GM23338 (cell line): ENCODE results near the gene SLC36A2. TPM values are rescaled to one million over a fixed set of nuclear protein-coding genes. Genes with fewer than 3 reads are reported as not detected.

ENCODE experiments used
- ATAC-seq: fragments of 200-7000 bp; cut with Tn5 transposase; 3 replicates; pipeline ENCODE4 v1.9.1; 2020
- DNase-seq: peaks from one replicate; pipeline ENCODE4 v3.0.0-alpha.2; 2015; ENCODE audit warnings: low spot score
- H2AFZ ChIP-seq: fragments of 200-600 bp; sonication (generic); 2 replicates; pipeline ENCODE4 v1.8.0; 2016; ENCODE audit warnings: antibody characterized with exemption, mild to moderate bottlenecking, moderate library complexity
- H3F3A ChIP-seq: fragments of 200-600 bp; sonication (generic); replicated peaks from 2 replicates; pipeline ENCODE4 v1.8.0; 2017; ENCODE audit warnings: antibody characterized with exemption, mixed run types, low read depth
- H3K27ac ChIP-seq: fragments of 200-600 bp; sonication (generic); 2 replicates; pipeline ENCODE4 v1.6.1; 2016; ENCODE audit warnings: low read depth
- H3K27me3 ChIP-seq: fragments of 200-600 bp; sonication (generic); 2 replicates; pipeline ENCODE4 v1.8.0; 2016; ENCODE audit warnings: mild to moderate bottlenecking, mixed run types, moderate library complexity; ENCODE audit not compliant: insufficient read depth
- H3K36me3 ChIP-seq: fragments of 200-600 bp; sonication (generic); 2 replicates; pipeline ENCODE4 v1.8.0; 2016; ENCODE audit warnings: mild to moderate bottlenecking; ENCODE audit not compliant: insufficient read depth
- H3K4me1 ChIP-seq: fragments of 200-600 bp; sonication (generic); 2 replicates; pipeline ENCODE4 v1.8.0; 2016; ENCODE audit warnings: mild to moderate bottlenecking, moderate library complexity; ENCODE audit not compliant: insufficient read depth
- H3K4me2 ChIP-seq: fragments of 200-600 bp; sonication (generic); 2 replicates; pipeline ENCODE4 v1.7.1; 2017; ENCODE audit warnings: mixed run types
- H3K4me3 ChIP-seq: fragments of 200-600 bp; sonication (generic); 2 replicates; pipeline ENCODE4 v1.6.1; 2016; ENCODE audit warnings: mixed run types
- H3K79me2 ChIP-seq: fragments of 200-600 bp; sonication (generic); replicated peaks from 2 replicates; pipeline ENCODE4 v1.8.0; 2017; ENCODE audit warnings: mild to moderate bottlenecking; ENCODE audit not compliant: insufficient read depth
- H3K9me2 ChIP-seq: fragments of 200-600 bp; sonication (generic); 2 replicates; pipeline ENCODE4 v1.8.0; 2017; ENCODE audit not compliant: insufficient read depth
- H4K20me1 ChIP-seq: fragments of 200-600 bp; sonication (generic); replicated peaks from 2 replicates; pipeline ENCODE4 v1.8.0; 2017; ENCODE audit warnings: mild to moderate bottlenecking; ENCODE audit not compliant: insufficient read depth
- H3K27ac Mint-ChIP-seq: 2 replicates; pipeline ENCODE4 v1.8.0; 2020; ENCODE audit warnings: inconsistent platforms, mild to moderate bottlenecking, moderate library complexity, mixed read lengths
- H3K27me3 Mint-ChIP-seq: 3 replicates; pipeline ENCODE4 v1.8.0; 2022; ENCODE audit warnings: low read depth, mild to moderate bottlenecking, moderate library complexity, mixed read lengths, inconsistent platforms; ENCODE audit not compliant: insufficient read depth, poor library complexity
- H3K36me3 Mint-ChIP-seq: 3 replicates; pipeline ENCODE4 v1.8.0; 2021; ENCODE audit warnings: low read depth, mild to moderate bottlenecking, inconsistent platforms, moderate library complexity, mixed read lengths
- H3K4me1 Mint-ChIP-seq: 3 replicates; pipeline ENCODE4 v1.8.0; 2020; ENCODE audit warnings: mild to moderate bottlenecking, inconsistent platforms, mixed read lengths
- H3K4me3 Mint-ChIP-seq: 3 replicates; pipeline ENCODE4 v1.8.0; 2021; ENCODE audit warnings: moderate library complexity, mild to moderate bottlenecking, inconsistent platforms, mixed read lengths
- H3K9me3 Mint-ChIP-seq: 3 replicates; pipeline ENCODE4 v1.8.0; 2020; ENCODE audit warnings: moderate library complexity, mild to moderate bottlenecking, inconsistent platforms, mixed read lengths
- CREB1 ChIP-seq: fragments of 250-450 bp; sonication (Bioruptor Pico); IDR thresholded peaks from 2 replicates; pipeline ENCODE4 v1.5.0; 2020; ENCODE audit warnings: low read depth, mild to moderate bottlenecking, moderate library complexity
- EZH2 ChIP-seq: fragments of 200-600 bp; sonication (generic); IDR thresholded peaks from one replicate; pipeline ENCODE4 v1.8.0; 2017; ENCODE audit warnings: antibody characterized with exemption, mild to moderate bottlenecking, low read depth; ENCODE audit not compliant: unreplicated experiment
- EZH2phosphoT487 ChIP-seq: fragments of 200-600 bp; sonication (generic); IDR thresholded peaks from one replicate; pipeline ENCODE4 v1.8.1; 2018; ENCODE audit warnings: antibody characterized with exemption; ENCODE audit not compliant: unreplicated experiment
- JUNB ChIP-seq: IDR thresholded peaks from one replicate; pipeline ENCODE4 v1.6.1; 2016; ENCODE audit warnings: antibody characterized with exemption; ENCODE audit not compliant: unreplicated experiment
- NANOG ChIP-seq: IDR thresholded peaks from 2 replicates; pipeline ENCODE4 v1.6.1; 2016; ENCODE audit warnings: antibody characterized with exemption, borderline replicate concordance
- POLR2AphosphoS5 ChIP-seq: IDR thresholded peaks from 2 replicates; pipeline ENCODE4 v1.6.1; 2016; ENCODE audit warnings: antibody characterized with exemption, low read depth
- STAT1 ChIP-seq: IDR thresholded peaks from one replicate; pipeline ENCODE4 v1.6.1; 2016; ENCODE audit warnings: antibody characterized with exemption; ENCODE audit not compliant: unreplicated experiment
- ZNF114 ChIP-seq: fragments of 250-450 bp; sonication (Bioruptor Pico); IDR thresholded peaks from 2 replicates; pipeline ENCODE4 v1.5.0; 2020; ENCODE audit warnings: mild to moderate bottlenecking, moderate library complexity
- ZNF331 ChIP-seq: fragments of 250-450 bp; sonication (Bioruptor Pico); IDR thresholded peaks from 2 replicates; pipeline ENCODE4 v1.5.0; 2020; ENCODE audit warnings: low read depth, mild to moderate bottlenecking, moderate library complexity
- ZNF462 ChIP-seq: fragments of 250-450 bp; sonication (Bioruptor Pico); IDR thresholded peaks from 2 replicates; pipeline ENCODE4 v1.5.0; 2020; ENCODE audit warnings: mild to moderate bottlenecking, moderate library complexity
- polyA plus RNA-seq: library from polyadenylated mRNA; unstranded; fragments of >200 nt; fragmentation: Nextera tagmentation; extraction: Ambion mirVana; gene quantifications from 2 replicates; pipeline ENCODE4 v1.2.1, GENCODE V29; 2016
- total RNA-seq: library from RNA; depleted of rRNA; stranded (reverse); fragments of >200 nt; shearing (Covaris generic); gene quantifications from 2 replicates; pipeline ENCODE4 v1.2.3, GENCODE V29; 2014
- TF ChIP-seq, protein P1 (sequence below), 2 experiments: fragments of 200-600 bp in 1 of 2; sonication (generic) in 1 of 2; conservative IDR thresholded peaks; 2 replicates each; pipeline versions ENCODE4 v1.5.1 to v1.6.1; 2016 to 2017; ENCODE audit warnings: antibody characterized with exemption in 2 of 2, low read depth in 2 of 2, mild to moderate bottlenecking in 2 of 2, moderate library complexity in 1 of 2
- TF ChIP-seq, protein P2 (sequence below): IDR thresholded peaks from one replicate; pipeline ENCODE4 v1.6.1; 2018; ENCODE audit warnings: antibody characterized with exemption; ENCODE audit not compliant: unreplicated experiment
- TF ChIP-seq, protein P3 (sequence below): IDR thresholded peaks from 2 replicates; pipeline ENCODE4 v1.6.1; 2016; ENCODE audit warnings: antibody characterized with exemption

SLC36A2 gene
- total and polyA plus RNA-seq, 2 experiments from 2014 or later = 0.08 TPM; not detected in 1

GRCh38 chr5:151293624-151294023 is 53.7 kb downstream of the SLC36A2 start:
- no peaks in the 10 kb centered on the region for H3K36me3 ChIP-seq
- no peak for TF ChIP-seq ZNF331 (CRISPR knock-in tag)
- no peak for TF ChIP-seq ZNF114 (CRISPR knock-in tag)
- no peak for TF ChIP-seq CREB1 (CRISPR knock-in tag)
- TF ChIP-seq, protein P1, sequence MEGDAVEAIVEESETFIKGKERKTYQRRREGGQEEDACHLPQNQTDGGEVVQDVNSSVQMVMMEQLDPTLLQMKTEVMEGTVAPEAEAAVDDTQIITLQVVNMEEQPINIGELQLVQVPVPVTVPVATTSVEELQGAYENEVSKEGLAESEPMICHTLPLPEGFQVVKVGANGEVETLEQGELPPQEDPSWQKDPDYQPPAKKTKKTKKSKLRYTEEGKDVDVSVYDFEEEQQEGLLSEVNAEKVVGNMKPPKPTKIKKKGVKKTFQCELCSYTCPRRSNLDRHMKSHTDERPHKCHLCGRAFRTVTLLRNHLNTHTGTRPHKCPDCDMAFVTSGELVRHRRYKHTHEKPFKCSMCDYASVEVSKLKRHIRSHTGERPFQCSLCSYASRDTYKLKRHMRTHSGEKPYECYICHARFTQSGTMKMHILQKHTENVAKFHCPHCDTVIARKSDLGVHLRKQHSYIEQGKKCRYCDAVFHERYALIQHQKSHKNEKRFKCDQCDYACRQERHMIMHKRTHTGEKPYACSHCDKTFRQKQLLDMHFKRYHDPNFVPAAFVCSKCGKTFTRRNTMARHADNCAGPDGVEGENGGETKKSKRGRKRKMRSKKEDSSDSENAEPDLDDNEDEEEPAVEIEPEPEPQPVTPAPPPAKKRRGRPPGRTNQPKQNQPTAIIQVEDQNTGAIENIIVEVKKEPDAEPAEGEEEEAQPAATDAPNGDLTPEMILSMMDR (conservative IDR thresholded peaks at IDR 0.05; ENCODE audit: low read depth in 2 of 2) = no peak
- no peak for TF ChIP-seq EZH2
- no peak for TF ChIP-seq STAT1
- no peak for TF ChIP-seq POLR2AphosphoS5
- TF ChIP-seq, protein P2, sequence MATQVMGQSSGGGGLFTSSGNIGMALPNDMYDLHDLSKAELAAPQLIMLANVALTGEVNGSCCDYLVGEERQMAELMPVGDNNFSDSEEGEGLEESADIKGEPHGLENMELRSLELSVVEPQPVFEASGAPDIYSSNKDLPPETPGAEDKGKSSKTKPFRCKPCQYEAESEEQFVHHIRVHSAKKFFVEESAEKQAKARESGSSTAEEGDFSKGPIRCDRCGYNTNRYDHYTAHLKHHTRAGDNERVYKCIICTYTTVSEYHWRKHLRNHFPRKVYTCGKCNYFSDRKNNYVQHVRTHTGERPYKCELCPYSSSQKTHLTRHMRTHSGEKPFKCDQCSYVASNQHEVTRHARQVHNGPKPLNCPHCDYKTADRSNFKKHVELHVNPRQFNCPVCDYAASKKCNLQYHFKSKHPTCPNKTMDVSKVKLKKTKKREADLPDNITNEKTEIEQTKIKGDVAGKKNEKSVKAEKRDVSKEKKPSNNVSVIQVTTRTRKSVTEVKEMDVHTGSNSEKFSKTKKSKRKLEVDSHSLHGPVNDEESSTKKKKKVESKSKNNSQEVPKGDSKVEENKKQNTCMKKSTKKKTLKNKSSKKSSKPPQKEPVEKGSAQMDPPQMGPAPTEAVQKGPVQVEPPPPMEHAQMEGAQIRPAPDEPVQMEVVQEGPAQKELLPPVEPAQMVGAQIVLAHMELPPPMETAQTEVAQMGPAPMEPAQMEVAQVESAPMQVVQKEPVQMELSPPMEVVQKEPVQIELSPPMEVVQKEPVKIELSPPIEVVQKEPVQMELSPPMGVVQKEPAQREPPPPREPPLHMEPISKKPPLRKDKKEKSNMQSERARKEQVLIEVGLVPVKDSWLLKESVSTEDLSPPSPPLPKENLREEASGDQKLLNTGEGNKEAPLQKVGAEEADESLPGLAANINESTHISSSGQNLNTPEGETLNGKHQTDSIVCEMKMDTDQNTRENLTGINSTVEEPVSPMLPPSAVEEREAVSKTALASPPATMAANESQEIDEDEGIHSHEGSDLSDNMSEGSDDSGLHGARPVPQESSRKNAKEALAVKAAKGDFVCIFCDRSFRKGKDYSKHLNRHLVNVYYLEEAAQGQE = no peak
- no peak for TF ChIP-seq EZH2phosphoT487
- TF ChIP-seq, protein P3, sequence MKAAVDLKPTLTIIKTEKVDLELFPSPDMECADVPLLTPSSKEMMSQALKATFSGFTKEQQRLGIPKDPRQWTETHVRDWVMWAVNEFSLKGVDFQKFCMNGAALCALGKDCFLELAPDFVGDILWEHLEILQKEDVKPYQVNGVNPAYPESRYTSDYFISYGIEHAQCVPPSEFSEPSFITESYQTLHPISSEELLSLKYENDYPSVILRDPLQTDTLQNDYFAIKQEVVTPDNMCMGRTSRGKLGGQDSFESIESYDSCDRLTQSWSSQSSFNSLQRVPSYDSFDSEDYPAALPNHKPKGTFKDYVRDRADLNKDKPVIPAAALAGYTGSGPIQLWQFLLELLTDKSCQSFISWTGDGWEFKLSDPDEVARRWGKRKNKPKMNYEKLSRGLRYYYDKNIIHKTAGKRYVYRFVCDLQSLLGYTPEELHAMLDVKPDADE = no peak
- no peak for TF ChIP-seq ZNF462 (CRISPR knock-in tag)
- no peak for TF ChIP-seq JUNB
- no peak for TF ChIP-seq NANOG
- Mint-ChIP-seq H3K9me3 (no peaks in the 10 kb centered on the region), H3K36me3 (no peaks in the 10 kb centered on the region), H3K4me3 (no peak overlapping the region), H3K27ac (no peak overlapping the region), H3K4me1 (peaks cover 14% of the 10 kb centered on the region), H3K27me3 (peaks cover 5% of the 10 kb centered on the region)
- no peaks in the 10 kb centered on the region for H4K20me1 ChIP-seq
- H3K4me2 ChIP-seq = no peak overlapping the region
- H3K9me2 ChIP-seq = no peaks in the 10 kb centered on the region
- ATAC-seq = peak; percentile 89
- H3K79me2 ChIP-seq = no peaks in the 10 kb centered on the region
- no peaks in the 10 kb centered on the region for H3F3A ChIP-seq
- H3K27me3 ChIP-seq = no peaks in the 10 kb centered on the region
- no peak overlapping the region for H3K27ac ChIP-seq
- H3K4me1 ChIP-seq = no peaks in the 10 kb centered on the region; the same call in 1 of the 2 replicates
- peak overlapping the region; percentile 85; the same call in 1 of the 2 replicates for H2AFZ ChIP-seq
- no peak overlapping the region for H3K4me3 ChIP-seq
- peak; percentile 64 for DNase-seq
